Measurements from ENCODE around the gene CCDC197.

DNA sequence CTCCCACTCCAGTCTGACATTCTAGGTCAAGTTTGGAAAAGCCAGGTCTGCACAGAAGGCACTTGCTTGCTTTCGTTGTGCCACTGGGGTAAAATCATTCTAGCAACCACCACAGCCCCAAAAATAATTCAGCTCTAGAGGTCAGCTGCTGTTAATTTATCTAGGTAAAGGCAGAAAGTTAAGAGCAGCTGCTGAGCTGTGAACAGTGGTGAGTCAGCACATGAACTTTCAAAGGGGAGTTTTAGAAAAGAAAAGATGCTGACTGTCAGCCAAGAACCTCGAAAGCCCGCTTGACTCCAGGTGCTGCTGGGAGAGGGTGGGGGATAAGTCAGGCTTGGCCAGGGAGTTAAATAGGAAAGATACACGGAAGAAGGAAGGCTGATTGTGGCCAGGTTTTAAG, 12.7 kb downstream of the CCDC197 start:
- TF ChIP-seq, protein P1, sequence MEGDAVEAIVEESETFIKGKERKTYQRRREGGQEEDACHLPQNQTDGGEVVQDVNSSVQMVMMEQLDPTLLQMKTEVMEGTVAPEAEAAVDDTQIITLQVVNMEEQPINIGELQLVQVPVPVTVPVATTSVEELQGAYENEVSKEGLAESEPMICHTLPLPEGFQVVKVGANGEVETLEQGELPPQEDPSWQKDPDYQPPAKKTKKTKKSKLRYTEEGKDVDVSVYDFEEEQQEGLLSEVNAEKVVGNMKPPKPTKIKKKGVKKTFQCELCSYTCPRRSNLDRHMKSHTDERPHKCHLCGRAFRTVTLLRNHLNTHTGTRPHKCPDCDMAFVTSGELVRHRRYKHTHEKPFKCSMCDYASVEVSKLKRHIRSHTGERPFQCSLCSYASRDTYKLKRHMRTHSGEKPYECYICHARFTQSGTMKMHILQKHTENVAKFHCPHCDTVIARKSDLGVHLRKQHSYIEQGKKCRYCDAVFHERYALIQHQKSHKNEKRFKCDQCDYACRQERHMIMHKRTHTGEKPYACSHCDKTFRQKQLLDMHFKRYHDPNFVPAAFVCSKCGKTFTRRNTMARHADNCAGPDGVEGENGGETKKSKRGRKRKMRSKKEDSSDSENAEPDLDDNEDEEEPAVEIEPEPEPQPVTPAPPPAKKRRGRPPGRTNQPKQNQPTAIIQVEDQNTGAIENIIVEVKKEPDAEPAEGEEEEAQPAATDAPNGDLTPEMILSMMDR (IDR thresholded peaks at IDR 0.05): no peak
- no peak for TF ChIP-seq POLR2AphosphoS5 (IDR thresholded peaks at IDR 0.05)
- no peak for TF ChIP-seq POLR2A (IDR thresholded peaks at IDR 0.05)

Data from prostate gland (tissue), 2 donors.